HG02763 (cell line): Measurements from ENCODE around the gene MDK.
A peak's percentile ranks its signal among the peaks of the same experiment; 100 is the strongest.

Source experiments
- ATAC-seq: cut with Tn5 transposase; IDR thresholded peaks from one replicate; pipeline ENCODE4 v1.9.1; 2021; ENCODE audit warnings: mild to moderate bottlenecking, moderate library complexity; ENCODE audit not compliant: unreplicated experiment

The MDK gene

GRCh38 chr11:46347637-46348311 is 33.7 kb upstream of the MDK start:
- no peak for ATAC-seq

GRCh38 chr11:46348566-46349401 is 32.7 kb upstream of the MDK start:
- peak; percentile 23 for ATAC-seq

GRCh38 chr11:46350695-46351094 is 30.8 kb upstream of the MDK start:
- no peak for ATAC-seq

- no peak for ATAC-seq
Measured at GRCh38 chr11:46351148-46351547, 30.3 kb upstream of the MDK start.

- no peak for ATAC-seq
Measured at GRCh38 chr11:46351606-46352005, 29.9 kb upstream of the MDK start.

GRCh38 chr11:46352063-46352841 is 29.2 kb upstream of the MDK start:
- ATAC-seq: no peak

- no peak for ATAC-seq
Measured at GRCh38 chr11:46353698-46354097, 27.8 kb upstream of the MDK start.

- ATAC-seq: no peak
Measured at GRCh38 chr11:46356924-46357482, 24.5 kb upstream of the MDK start.

- no peak for ATAC-seq
Measured at GRCh38 chr11:46357483-46357936, 24.0 kb upstream of the MDK start.

- ATAC-seq: no peak
Measured at GRCh38 chr11:46359953-46360352, 21.5 kb upstream of the MDK start.

- no peak for ATAC-seq
Measured at GRCh38 chr11:46360878-46361277, 20.6 kb upstream of the MDK start.

GRCh38 chr11:46361283-46362155 is 19.9 kb upstream of the MDK start:
- peak; percentile 85 for ATAC-seq

GRCh38 chr11:46362156-46363030 is 19.1 kb upstream of the MDK start:
- no peak for ATAC-seq

GRCh38 chr11:46363031-46363407 is 18.4 kb upstream of the MDK start:
- no peak for ATAC-seq

GRCh38 chr11:46363455-46364005 is 17.9 kb upstream of the MDK start:
- no peak for ATAC-seq

- ATAC-seq: no peak
Measured at GRCh38 chr11:46364056-46364455, 17.4 kb upstream of the MDK start.

- no peak for ATAC-seq
Measured at GRCh38 chr11:46364791-46365190, 16.7 kb upstream of the MDK start.

GRCh38 chr11:46366260-46366659 is 15.2 kb upstream of the MDK start:
- no peak for ATAC-seq

- ATAC-seq: no peak
Measured at GRCh38 chr11:46366661-46367161, 14.8 kb upstream of the MDK start.
